Measurements from ENCODE around the gene ZYG11A.
A peak's percentile ranks its signal among the peaks of the same experiment; 100 is the strongest.

The ZYG11A gene

GRCh38 chr1:52914463-52914862 lies 71.9 kb downstream of the ZYG11A start:
- Histone ChIP-seq H3K4me3 (no peak overlapping the region), H4K20me1 (no peaks in the 10 kb centered on the region), H3K36me3 (no peaks in the 10 kb centered on the region), H3K27me3 (no peaks in the 10 kb centered on the region), H3K4me1 (peaks cover 0 to 31% (median 15%) of the 10 kb centered on the region in 10 experiments; a peak in 18 of 20 replicates), H3K4me2 (no peak overlapping the region), H3K9ac (no peak overlapping the region), H3K9me3 (replicated peaks in 1 of 11) (no peaks in the 10 kb centered on the region), H3K27ac (no peak overlapping the region)
- no peak for TF ChIP-seq Cebpa-rat (IDR thresholded peaks at IDR 0.05)

GRCh38 chr1:52915211-52915854 lies 72.8 kb downstream of the ZYG11A start:
- no peak overlapping the region for H3K9ac ChIP-seq
- H3K4me2 ChIP-seq = peak overlapping the region in 2 of 11 experiments; percentile 4 to 16; a peak in 2 of 22 replicates
- H3K36me3 ChIP-seq = no peaks in the 10 kb centered on the region
- peaks cover 0 to 2% (median 0%) of the 10 kb centered on the region in 11 experiments; a peak in 1 of 22 replicates for H3K27me3 ChIP-seq
- no peak overlapping the region for H3K27ac ChIP-seq
- H3K4me1 ChIP-seq = peaks cover 0 to 31% (median 15%) of the 10 kb centered on the region in 10 experiments; a peak in 18 of 20 replicates
- no peak overlapping the region for H3K4me3 ChIP-seq
- TF ChIP-seq Cebpa-rat (IDR thresholded peaks at IDR 0.05) = no peak
- no peaks in the 10 kb centered on the region for H4K20me1 ChIP-seq
- peaks cover 0 to 4% (median 0%) of the 10 kb centered on the region in 11 experiments; a peak in 1 of 22 replicates for H3K9me3 ChIP-seq (replicated peaks in 1 of 11)

- peaks cover 0 to 31% (median 15%) of the 10 kb centered on the region in 10 experiments; a peak in 18 of 20 replicates for H3K4me1 ChIP-seq
- no peak for TF ChIP-seq Cebpa-rat (IDR thresholded peaks at IDR 0.05)
- peaks cover 0 to 4% (median 1%) of the 10 kb centered on the region in 11 experiments; a peak in 8 of 22 replicates for H3K9me3 ChIP-seq (replicated peaks in 1 of 11)
- no peak overlapping the region for H3K27ac ChIP-seq
- no peak overlapping the region for H3K9ac ChIP-seq
- H3K4me3 ChIP-seq = no peak overlapping the region
- H4K20me1 ChIP-seq = no peaks in the 10 kb centered on the region
- H3K4me2 ChIP-seq = no peak overlapping the region
- peaks cover 0 to 7% (median 2%) of the 10 kb centered on the region in 11 experiments; a peak in 14 of 22 replicates for H3K27me3 ChIP-seq
- no peaks in the 10 kb centered on the region for H3K36me3 ChIP-seq
These were observed 73.3 kb downstream of the ZYG11A start for GRCh38 chr1:52915855-52916220.

- H3K27me3 ChIP-seq = peaks cover 2 to 12% (median 7%) of the 10 kb centered on the region in 11 experiments; a peak in 21 of 22 replicates
- H3K36me3 ChIP-seq = no peaks in the 10 kb centered on the region
- TF ChIP-seq Cebpa-rat (IDR thresholded peaks at IDR 0.05) = no peak
- peaks cover 0 to 31% (median 15%) of the 10 kb centered on the region in 10 experiments; a peak in 18 of 20 replicates for H3K4me1 ChIP-seq
- H3K9me3 ChIP-seq (replicated peaks in 1 of 11) = peaks cover 0 to 10% (median 7%) of the 10 kb centered on the region in 11 experiments; a peak in 11 of 22 replicates
- no peaks in the 10 kb centered on the region for H4K20me1 ChIP-seq
- peak overlapping the region in 9 of 11 experiments; percentile 29 to 73 (median 53); a peak in 15 of 22 replicates for H3K4me2 ChIP-seq
- H3K27ac ChIP-seq = no peak overlapping the region
- H3K9ac ChIP-seq = no peak overlapping the region
- no peak overlapping the region for H3K4me3 ChIP-seq
These were observed 73.8 kb downstream of the ZYG11A start for GRCh38 chr1:52916241-52916975.

GRCh38 chr1:52917156-52917555 lies 74.6 kb downstream of the ZYG11A start:
- peaks cover 0 to 31% (median 15%) of the 10 kb centered on the region in 10 experiments; a peak in 18 of 20 replicates for H3K4me1 ChIP-seq
- TF ChIP-seq Cebpa-rat (IDR thresholded peaks at IDR 0.05) = no peak
- H3K4me2 ChIP-seq = peak overlapping the region in 10 of 11 experiments; percentile 26 to 73 (median 48); a peak in 18 of 22 replicates
- H3K36me3 ChIP-seq = no peaks in the 10 kb centered on the region
- peaks cover 0 to 15% (median 11%) of the 10 kb centered on the region in 11 experiments; a peak in 11 of 22 replicates for H3K9me3 ChIP-seq (replicated peaks in 1 of 11)
- peak overlapping the region in 1 of 11 experiments; percentile 18; a peak in 1 of 22 replicates for H3K27ac ChIP-seq
- H3K4me3 ChIP-seq = no peak overlapping the region
- peaks cover 8 to 20% (median 14%) of the 10 kb centered on the region in 11 experiments; a peak in 21 of 22 replicates for H3K27me3 ChIP-seq
- H3K9ac ChIP-seq = no peak overlapping the region
- no peaks in the 10 kb centered on the region for H4K20me1 ChIP-seq

- H3K36me3 ChIP-seq = no peaks in the 10 kb centered on the region
- peaks cover 0 to 15% (median 11%) of the 10 kb centered on the region in 11 experiments; a peak in 11 of 22 replicates for H3K9me3 ChIP-seq (replicated peaks in 1 of 11)
- H3K4me2 ChIP-seq = peak overlapping the region in 10 of 11 experiments; percentile 26 to 73 (median 48); a peak in 18 of 22 replicates
- peak overlapping the region in 1 of 11 experiments; percentile 18; a peak in 1 of 22 replicates for H3K27ac ChIP-seq
- no peak overlapping the region for H3K4me3 ChIP-seq
- peaks cover 8 to 24% (median 16%) of the 10 kb centered on the region in 11 experiments; a peak in 21 of 22 replicates for H3K27me3 ChIP-seq
- H4K20me1 ChIP-seq = no peaks in the 10 kb centered on the region
- H3K4me1 ChIP-seq = peaks cover 0 to 31% (median 15%) of the 10 kb centered on the region in 10 experiments; a peak in 18 of 20 replicates
- no peak overlapping the region for H3K9ac ChIP-seq
- TF ChIP-seq Cebpa-rat (IDR thresholded peaks at IDR 0.05) = no peak
These were observed 75.0 kb downstream of the ZYG11A start for GRCh38 chr1:52917581-52917980.

GRCh38 chr1:52918201-52918600 lies 75.6 kb downstream of the ZYG11A start:
- Histone ChIP-seq H3K4me3 (no peak overlapping the region), H3K4me2 (peak overlapping the region in 1 of 11 experiments; percentile 71; a peak in 1 of 22 replicates), H3K9me3 (replicated peaks in 1 of 11) (peaks cover 0 to 15% (median 11%) of the 10 kb centered on the region in 11 experiments; a peak in 11 of 22 replicates), H3K27ac (no peak overlapping the region), H3K9ac (no peak overlapping the region), H3K27me3 (peaks cover 8 to 25% (median 16%) of the 10 kb centered on the region in 11 experiments; a peak in 21 of 22 replicates), H3K36me3 (no peaks in the 10 kb centered on the region), H3K4me1 (peaks cover 0 to 31% (median 15%) of the 10 kb centered on the region in 10 experiments; a peak in 18 of 20 replicates), H4K20me1 (no peaks in the 10 kb centered on the region)
- no peak for TF ChIP-seq Cebpa-rat (IDR thresholded peaks at IDR 0.05)

- Histone ChIP-seq H4K20me1 (no peaks in the 10 kb centered on the region), H3K27me3 (peaks cover 8 to 25% (median 16%) of the 10 kb centered on the region in 11 experiments; a peak in 21 of 22 replicates), H3K36me3 (no peaks in the 10 kb centered on the region), H3K9me3 (replicated peaks in 1 of 11) (peaks cover 0 to 15% (median 11%) of the 10 kb centered on the region in 11 experiments; a peak in 11 of 22 replicates), H3K27ac (no peak overlapping the region), H3K9ac (no peak overlapping the region), H3K4me2 (no peak overlapping the region), H3K4me1 (peaks cover 0 to 31% (median 15%) of the 10 kb centered on the region in 10 experiments; a peak in 18 of 20 replicates), H3K4me3 (no peak overlapping the region)
- no peak for TF ChIP-seq Cebpa-rat (IDR thresholded peaks at IDR 0.05)
These were observed 76.6 kb downstream of the ZYG11A start for GRCh38 chr1:52919051-52919722.
